H9 (cell line): ENCODE measurements around the gene MAGEC2. TPM values are rescaled to one million over a fixed set of nuclear protein-coding genes. Genes with fewer than 3 reads are reported as not detected.

Experiments used
- DNase-seq: peaks from one replicate; pipeline ENCODE4 v3.0.0-alpha.2; 2017
- H2AFZ ChIP-seq: one replicate; pipeline ENCODE4 v1.6.1; 2013; ENCODE audit warnings: mild to moderate bottlenecking, low read length, control low read depth, moderate library complexity
- H2AK5ac ChIP-seq: 2 replicates; pipeline ENCODE4 v1.6.1; 2013; ENCODE audit warnings: low read length, control low read depth, mixed read lengths; ENCODE audit not compliant: insufficient read length
- H2BK120ac ChIP-seq: one replicate; pipeline ENCODE4 v1.6.1; 2013; ENCODE audit warnings: low read depth, mild to moderate bottlenecking, low read length, control low read depth, inconsistent platforms; ENCODE audit not compliant: poor library complexity, severe bottlenecking
- H2BK12ac ChIP-seq: 2 replicates; pipeline ENCODE4 v1.6.1; 2013; ENCODE audit warnings: low read length, control low read depth, mixed read lengths, low read depth; ENCODE audit not compliant: insufficient read length
- H2BK15ac ChIP-seq: 2 replicates; pipeline ENCODE4 v1.6.1; 2013; ENCODE audit warnings: low read depth, low read length, control low read depth
- H2BK20ac ChIP-seq: one replicate; pipeline ENCODE4 v1.6.1; 2013; ENCODE audit warnings: low read depth, mild to moderate bottlenecking, low read length, control low read depth, inconsistent platforms; ENCODE audit not compliant: poor library complexity, severe bottlenecking
- H2BK5ac ChIP-seq: 2 replicates; pipeline ENCODE4 v1.6.1; 2013; ENCODE audit warnings: low read length, control low read depth, mixed read lengths; ENCODE audit not compliant: insufficient read length
- H3K14ac ChIP-seq: 2 replicates; pipeline ENCODE4 v1.6.1; 2013; ENCODE audit warnings: low read length, control low read depth; ENCODE audit not compliant: insufficient read depth
- H3K18ac ChIP-seq: 2 replicates; pipeline ENCODE4 v1.6.1; 2013; ENCODE audit warnings: low read depth, mild to moderate bottlenecking, mixed read lengths, low read length, control low read depth; ENCODE audit not compliant: insufficient read length
- H3K23ac ChIP-seq: 2 replicates; pipeline ENCODE4 v1.6.1; 2013; ENCODE audit warnings: low read length, control low read depth, mixed read lengths, low read depth; ENCODE audit not compliant: insufficient read length
- H3K23me2 ChIP-seq: 2 replicates; pipeline ENCODE4 v1.6.1; 2013; ENCODE audit warnings: low read depth, mild to moderate bottlenecking, mixed read lengths, low read length, control low read depth; ENCODE audit not compliant: insufficient read length, poor library complexity, severe bottlenecking
- H3K27ac ChIP-seq: 2 replicates; pipeline ENCODE4 v1.5.1; 2013; ENCODE audit warnings: low read length, control low read depth, mixed read lengths, low read depth; ENCODE audit not compliant: insufficient read length
- H3K27me3 ChIP-seq: 2 replicates; pipeline ENCODE4 v1.6.1; 2013; ENCODE audit warnings: low read length, control low read depth, inconsistent platforms; ENCODE audit not compliant: insufficient read depth
- H3K4ac ChIP-seq: 2 replicates; pipeline ENCODE4 v1.6.1; 2013; ENCODE audit warnings: low read depth, mild to moderate bottlenecking, control low read depth, inconsistent platforms, low read length, moderate library complexity
- H3K4me1 ChIP-seq: 2 replicates; pipeline ENCODE4 v1.6.1; 2013; ENCODE audit warnings: low read length, control low read depth, inconsistent platforms; ENCODE audit not compliant: insufficient read depth
- H3K4me2 ChIP-seq: 2 replicates; pipeline ENCODE4 v1.6.1; 2013; ENCODE audit warnings: low read length, control low read depth, mixed read lengths; ENCODE audit not compliant: insufficient read length, insufficient read depth
- H3K56ac ChIP-seq: 2 replicates; pipeline ENCODE4 v1.6.1; 2013; ENCODE audit warnings: low read depth, mild to moderate bottlenecking, mixed read lengths, low read length, control low read depth; ENCODE audit not compliant: insufficient read length
- H3K79me1 ChIP-seq: 2 replicates; pipeline ENCODE4 v1.6.1; 2013; ENCODE audit warnings: low read depth, mild to moderate bottlenecking, moderate library complexity, low read length, control low read depth, inconsistent platforms; ENCODE audit not compliant: insufficient read depth, poor library complexity, severe bottlenecking
- H3K79me2 ChIP-seq: 2 replicates; pipeline ENCODE4 v1.6.1; 2013; ENCODE audit warnings: low read length, control low read depth, inconsistent platforms; ENCODE audit not compliant: insufficient read depth
- H3K9ac ChIP-seq: 2 replicates; pipeline ENCODE4 v1.6.1; 2013; ENCODE audit warnings: low read length, control low read depth, mixed read lengths; ENCODE audit not compliant: insufficient read length; ENCODE audit errors: extremely low read depth
- H3K9me3 ChIP-seq: one replicate; pipeline ENCODE4 v1.6.1; 2013; ENCODE audit warnings: low read depth, low read length, inconsistent platforms; ENCODE audit not compliant: control insufficient read depth
- H3T11ph ChIP-seq: one replicate; pipeline ENCODE4 v1.6.1; 2013; ENCODE audit warnings: mild to moderate bottlenecking, low read length, control low read depth, inconsistent platforms
- H4K20me1 ChIP-seq: one replicate; pipeline ENCODE4 v1.6.1; 2013; ENCODE audit not compliant: control insufficient read depth, insufficient read length, insufficient read depth
- H4K5ac ChIP-seq: 2 replicates; pipeline ENCODE4 v1.6.1; 2013; ENCODE audit warnings: low read depth, mild to moderate bottlenecking, mixed read lengths, low read length, control low read depth; ENCODE audit not compliant: insufficient read length
- H4K8ac ChIP-seq: replicated peaks from 2 replicates; pipeline ENCODE4 v1.6.1; 2013; ENCODE audit warnings: low read length, control low read depth, mixed read lengths, low read depth; ENCODE audit not compliant: insufficient read length
- H4K91ac ChIP-seq: 2 replicates; pipeline ENCODE4 v1.6.1; 2013; ENCODE audit warnings: low read depth, mild to moderate bottlenecking, moderate library complexity, mixed read lengths, low read length, control low read depth; ENCODE audit not compliant: insufficient read length
- H3K27ac Mint-ChIP-seq, 3 experiments: 2 replicates in 2 of 3; 3 replicates in 1 of 3; pipeline ENCODE4 v1.8.0; 2020 to 2021; ENCODE audit warnings: mixed read lengths in 3 of 3, mild to moderate bottlenecking in 1 of 3, moderate library complexity in 1 of 3
- H3K27me3 Mint-ChIP-seq: 2 replicates; pipeline ENCODE4 v1.8.0; 2021; ENCODE audit warnings: low read depth, mild to moderate bottlenecking, moderate library complexity, mixed read lengths
- H3K36me3 Mint-ChIP-seq, 3 experiments: 2 replicates in 2 of 3; 3 replicates in 1 of 3; pipeline ENCODE4 v1.8.0; 2020 to 2021; ENCODE audit warnings: low read depth in 3 of 3, mixed read lengths in 3 of 3; ENCODE audit not compliant: insufficient read depth in 1 of 3
- H3K4me1 Mint-ChIP-seq, 2 experiments: 2 replicates each; pipeline ENCODE4 v1.8.0; 2020; ENCODE audit warnings: mixed read lengths in 2 of 2
- H3K4me3 Mint-ChIP-seq, 2 experiments: 2 replicates in 1 of 2; 3 replicates in 1 of 2; pipeline ENCODE4 v1.8.0; 2020 to 2021; ENCODE audit warnings: mild to moderate bottlenecking in 2 of 2, mixed read lengths in 2 of 2, moderate library complexity in 1 of 2
- H3K9me3 Mint-ChIP-seq, 2 experiments: 2 replicates in 1 of 2; 3 replicates in 1 of 2; pipeline ENCODE4 v1.8.0; 2020; ENCODE audit warnings: mild to moderate bottlenecking in 2 of 2, mixed read lengths in 2 of 2, moderate library complexity in 1 of 2
- CTCF ChIP-seq: fragments of 200-600 bp; sonication (generic); conservative IDR thresholded peaks from 3 replicates; pipeline ENCODE4 v1.8.0; 2021; ENCODE audit warnings: antibody characterized with exemption, mild to moderate bottlenecking
- WGBS: extraction: QIAGEN DNeasy Blood & Tissue Kit; methylation state at CpG from one replicate; pipeline ENCODE4 v1.1.7; 2013; ENCODE audit warnings: missing lambda C conversion rate, low lambda C conversion rate, mixed read lengths; ENCODE audit not compliant: insufficient read length; ENCODE audit errors: extremely low coverage; 5-methylcytosine and 5-hydroxymethylcytosine counted together
- long read RNA-seq: library from polyadenylated mRNA; unstranded; transcript quantifications from one replicate; pipeline ENCODE4 v2.0.0, GENCODE V29; 2020
- total RNA-seq: library from RNA; stranded (reverse); gene quantifications from 2 replicates; pipeline ENCODE4 v1.2.1, GENCODE V29; 2021

Gene MAGEC2
- not detected in 2 replicates for total RNA-seq
- long read RNA-seq: 0 reads

- no peaks in the 10 kb centered on the region for H3K79me1 ChIP-seq
- H3K4me1 ChIP-seq: no peaks in the 10 kb centered on the region
- H3T11ph ChIP-seq: no peak within 1 kb of the TSS
- H3K79me2 ChIP-seq: no peaks in the 10 kb centered on the region
- H2BK5ac ChIP-seq: no peak within 1 kb of the TSS
- H3K23ac ChIP-seq: no peak within 1 kb of the TSS
- H3K9ac ChIP-seq: no peak within 1 kb of the TSS
- H3K4ac ChIP-seq: no peak within 1 kb of the TSS
- H3K27me3 Mint-ChIP-seq: peaks cover under 1% of the 10 kb centered on the region; the same call in 1 of the 2 replicates
- no peak within 1 kb of the TSS for H4K91ac ChIP-seq
- H3K4me1 Mint-ChIP-seq: no peaks in the 10 kb centered on the region
- H2AFZ ChIP-seq: no peak within 1 kb of the TSS
- H2BK15ac ChIP-seq: no peak within 1 kb of the TSS
- no peak within 1 kb of the TSS for H3K27ac Mint-ChIP-seq
- H3K4me2 ChIP-seq: no peak within 1 kb of the TSS
- no peak for TF ChIP-seq CTCF
- H3K18ac ChIP-seq: no peak within 1 kb of the TSS
- H2BK120ac ChIP-seq: no peak within 1 kb of the TSS
- no peaks in the 10 kb centered on the region for H3K9me3 ChIP-seq
- no CpG with 5 or more reads among the region's 28 CpGs for WGBS
- no peak within 1 kb of the TSS for H3K4me3 Mint-ChIP-seq
- peaks cover 77 to 83% of the 10 kb centered on the region in 2 experiments for H3K9me3 Mint-ChIP-seq
- no peak within 1 kb of the TSS for H3K14ac ChIP-seq
- no peak within 1 kb of the TSS for H4K8ac ChIP-seq
- H3K27me3 ChIP-seq: no peaks in the 10 kb centered on the region
- H4K5ac ChIP-seq: no peak within 1 kb of the TSS
- H3K23me2 ChIP-seq: no peaks in the 10 kb centered on the region
- no peak within 1 kb of the TSS for H3K56ac ChIP-seq
- H4K20me1 ChIP-seq: no peaks in the 10 kb centered on the region
- no peak for DNase-seq
- H2AK5ac ChIP-seq: no peak within 1 kb of the TSS
- H3K36me3 Mint-ChIP-seq: peaks cover 3 to 17% (median 11%) of the 10 kb centered on the region in 3 experiments; a peak in 5 of 7 replicates
- H2BK12ac ChIP-seq: no peak within 1 kb of the TSS
- no peak within 1 kb of the TSS for H2BK20ac ChIP-seq
- H3K27ac ChIP-seq: no peak within 1 kb of the TSS
These were observed at the start of gene MAGEC2 for GRCh38 chrX:142204522-142205433. TSS of gene MAGEC2 (minus strand) at chrX:142205290. CDS start at chrX:142203987, 1,303 bp downstream.
